Stimulated activated CD4-positive, alpha-beta T cell treated with anti-CD3 and anti-CD28 coated beads, Interleukin-1b, Interleukin-23, amount 100 ng/mL, for 4 hours (primary cell): ENCODE measurements around the gene DHPS.
"Not testable (repeated sequence)": the region's sequence is repeated elsewhere in the genome, so short reads cannot be mapped to it uniquely, and the experiment has no call there.

Experiments used
- DNase-seq, 2 donors: peaks; one replicate each; pipeline ENCODE4 v3.0.0-alpha.2; 2020; ENCODE audit warnings: low read depth in 2 of 2

Gene DHPS

DNA sequence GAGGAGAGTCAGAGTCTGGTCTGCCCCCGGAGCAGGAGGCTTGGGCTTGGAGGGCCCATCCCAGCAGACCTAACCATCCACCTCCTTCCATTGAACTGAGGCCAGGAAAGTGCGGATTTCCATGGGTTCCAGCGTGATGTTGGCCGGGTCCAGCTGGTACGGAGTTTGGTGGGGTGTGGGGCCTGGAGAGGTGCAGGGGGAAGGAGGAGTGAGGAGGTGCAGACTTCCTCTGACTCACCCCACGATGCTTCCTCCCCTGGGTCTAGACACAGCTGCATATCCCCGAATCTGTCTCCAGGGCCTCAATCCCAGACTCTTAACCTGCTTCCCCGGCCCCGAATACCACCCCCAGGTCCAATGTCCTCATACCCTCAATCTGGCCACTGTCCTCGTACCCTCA, 35.1 kb downstream of the DHPS start:
- DNase-seq = no peak

DNA sequence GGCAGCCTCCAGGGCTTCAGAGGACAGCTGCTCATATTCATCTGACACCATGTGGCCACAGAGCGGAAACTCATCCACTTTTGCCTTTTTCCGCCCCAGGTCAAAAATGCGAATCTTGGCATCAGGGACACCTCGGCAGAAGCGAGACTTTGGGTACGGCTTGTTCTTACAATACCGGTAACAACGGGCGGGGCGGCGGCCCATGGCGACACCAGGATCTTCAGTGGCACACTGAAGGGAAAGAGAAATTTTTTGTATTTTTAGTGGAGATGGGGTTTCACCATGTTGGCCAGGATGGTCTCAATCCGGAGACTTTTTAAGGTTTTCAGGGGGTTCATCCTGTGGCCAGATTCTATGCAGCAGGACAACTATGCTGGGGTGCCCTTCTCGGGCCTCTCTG, 38.0 kb downstream of the DHPS start:
- DNase-seq = not testable (repeated sequence)

- no peak for DNase-seq
Measured at GRCh38 chr19:12642506-12642905, 39.2 kb downstream of the DHPS start.

DNA sequence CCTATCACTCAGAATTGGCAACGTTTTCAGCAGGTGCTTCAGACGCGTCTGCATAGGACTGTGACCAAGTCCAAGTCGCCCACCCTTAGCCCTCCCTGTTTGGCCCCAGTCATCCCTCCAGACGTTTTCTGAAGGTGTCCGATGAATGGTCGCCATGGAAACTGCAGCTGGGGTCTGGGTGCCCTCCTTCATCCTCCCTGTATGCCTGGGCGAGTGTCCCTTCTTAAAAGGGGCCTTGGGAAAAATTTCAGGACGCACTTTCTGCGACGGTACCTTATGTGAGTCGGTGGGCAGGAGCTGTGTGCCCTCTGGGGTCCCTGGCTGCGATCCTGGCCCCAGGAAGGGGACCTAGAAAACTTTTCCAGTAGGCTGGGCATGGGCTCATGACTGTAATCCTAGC, 40.2 kb downstream of the DHPS start:
- DNase-seq = no peak

- peak; percentile 80 to 86 for DNase-seq
Measured at GRCh38 chr19:12639901-12640613, 41.6 kb downstream of the DHPS start.

- no peak for DNase-seq
Measured at GRCh38 chr19:12638611-12639182, 43.0 kb downstream of the DHPS start.

GRCh38 chr19:12636631-12637030, 45.0 kb downstream of the DHPS start:
- no peak for DNase-seq

DNA sequence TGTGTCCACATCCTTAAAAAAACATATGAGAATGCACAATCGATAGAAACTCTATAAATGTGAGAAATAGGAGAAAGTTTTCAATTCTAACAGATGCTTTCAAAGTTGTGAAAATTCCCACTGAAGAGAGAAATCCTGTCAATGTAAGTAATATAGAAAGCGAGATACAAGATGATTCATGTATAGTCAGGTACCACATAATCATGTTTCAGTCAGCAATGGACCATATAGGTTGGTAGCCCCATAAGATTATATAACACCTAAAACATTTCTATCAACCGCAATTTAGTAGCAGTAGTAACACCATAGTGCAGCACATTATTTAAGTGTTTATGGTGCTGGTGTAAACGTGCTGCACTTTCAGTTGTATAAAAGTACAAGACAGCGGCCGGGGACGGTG, 52.5 kb downstream of the DHPS start:
- no peak for DNase-seq

DNA sequence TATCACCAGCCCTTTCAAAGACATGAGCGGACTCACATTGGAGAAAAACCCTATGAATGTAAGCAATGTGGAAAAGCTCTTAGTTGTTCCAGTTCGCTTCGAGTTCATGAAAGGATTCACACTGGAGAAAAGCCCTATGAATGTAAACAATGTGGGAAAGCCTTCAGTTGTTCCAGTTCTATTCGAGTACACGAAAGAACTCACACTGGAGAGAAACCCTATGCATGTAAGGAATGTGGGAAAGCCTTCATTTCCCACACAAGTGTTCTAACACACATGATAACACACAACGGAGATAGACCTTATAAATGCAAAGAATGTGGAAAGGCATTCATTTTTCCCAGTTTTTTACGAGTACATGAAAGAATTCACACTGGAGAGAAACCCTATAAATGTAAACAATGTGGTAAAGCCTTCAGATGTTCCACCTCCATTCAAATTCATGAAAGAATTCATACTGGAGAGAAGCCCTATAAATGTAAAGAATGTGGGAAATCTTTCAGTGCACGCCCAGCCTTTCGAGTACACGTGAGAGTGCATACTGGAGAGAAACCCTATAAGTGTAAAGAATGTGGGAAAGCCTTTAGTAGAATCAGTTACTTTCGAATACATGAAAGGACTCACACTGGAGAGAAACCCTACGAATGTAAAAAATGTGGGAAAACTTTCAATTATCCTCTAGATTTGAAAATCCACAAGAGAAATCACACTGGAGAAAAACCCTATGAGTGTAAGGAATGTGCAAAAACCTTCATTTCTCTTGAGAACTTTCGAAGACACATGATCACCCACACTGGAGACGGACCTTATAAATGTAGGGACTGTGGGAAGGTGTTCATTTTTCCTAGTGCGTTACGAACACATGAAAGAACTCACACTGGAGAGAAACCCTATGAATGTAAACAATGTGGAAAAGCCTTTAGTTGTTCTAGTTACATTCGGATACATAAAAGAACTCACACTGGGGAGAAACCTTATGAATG, 53.3 kb downstream of the DHPS start:
- no peak for DNase-seq

- no peak for DNase-seq
Measured at GRCh38 chr19:12626958-12627357, 54.7 kb downstream of the DHPS start.
